Stomach (tissue), 4 donors: ENCODE measurements around the gene WDR70.
"Not testable (repeated sequence)": the region's sequence is repeated elsewhere in the genome, so short reads cannot be mapped to it uniquely, and the experiment has no call there.

ENCODE experiments used
- EP300 ChIP-seq: sonication (generic); formaldehyde crosslinking; IDR thresholded peaks from one replicate; pipeline ENCODE4 v1.6.1; 2017; ENCODE audit warnings: antibody characterized with exemption
- POLR2AphosphoS5 ChIP-seq, 3 donors: sonication (generic); formaldehyde crosslinking; IDR thresholded peaks; one replicate each; pipeline ENCODE4 v1.6.1; 2016; ENCODE audit warnings: antibody characterized with exemption in 3 of 3

- not testable (repeated sequence) for TF ChIP-seq POLR2AphosphoS5 (IDR thresholded peaks at IDR 0.05); EP300
These were observed 74.1 kb downstream of the WDR70 start for GRCh38 chr5:37453252-37453651.
